HL-60 (cell line): ENCODE data around the gene IRF7.

Experiments
- DNase-seq, 2 experiments: peaks; one replicate each; pipeline ENCODE4 v3.0.0-alpha.2; 2010 to 2020; ENCODE audit warnings: low read depth in 1 of 2, low spot score in 1 of 2
- H3K27ac ChIP-seq: fragments of 250-450 bp; sonication (Bioruptor Pico); replicated peaks from 2 replicates; pipeline ENCODE4 v1.5.1; 2020; ENCODE audit warnings: mild to moderate bottlenecking, moderate library complexity
- H3K27me3 ChIP-seq: fragments of 250-450 bp; sonication (Bioruptor Pico); 2 replicates; pipeline ENCODE4 v1.5.1; 2021; ENCODE audit warnings: mild to moderate bottlenecking, moderate library complexity; ENCODE audit not compliant: insufficient read depth, poor library complexity, severe bottlenecking
- H3K4me3 ChIP-seq: replicated peaks from 2 replicates; pipeline ENCODE4 v1.5.1; 2011; ENCODE audit warnings: mild to moderate bottlenecking, control low read depth, low read length; ENCODE audit not compliant: insufficient read depth
- GABPA ChIP-seq: IDR thresholded peaks from 2 replicates; pipeline ENCODE4 v1.6.1; 2012; ENCODE audit warnings: low read depth
- POLR2AphosphoS5 ChIP-seq: IDR thresholded peaks from 2 replicates; pipeline ENCODE4 v1.6.1; 2012; ENCODE audit warnings: low read depth
- SPI1 ChIP-seq: IDR thresholded peaks from 2 replicates; pipeline ENCODE4 v1.6.1; 2012; ENCODE audit warnings: low read depth, mild to moderate bottlenecking, borderline replicate concordance
- TF ChIP-seq, protein P1 (sequence below): IDR thresholded peaks from one replicate; pipeline ENCODE4 v1.5.1; 2011; ENCODE audit warnings: low read length, control low read depth, inconsistent platforms; ENCODE audit not compliant: insufficient read depth
- TF ChIP-seq, protein P2 (sequence below): IDR thresholded peaks from 2 replicates; pipeline ENCODE4 v1.6.1; 2012; ENCODE audit warnings: low read depth; ENCODE audit not compliant: insufficient replicate concordance

IRF7 gene

DNA sequence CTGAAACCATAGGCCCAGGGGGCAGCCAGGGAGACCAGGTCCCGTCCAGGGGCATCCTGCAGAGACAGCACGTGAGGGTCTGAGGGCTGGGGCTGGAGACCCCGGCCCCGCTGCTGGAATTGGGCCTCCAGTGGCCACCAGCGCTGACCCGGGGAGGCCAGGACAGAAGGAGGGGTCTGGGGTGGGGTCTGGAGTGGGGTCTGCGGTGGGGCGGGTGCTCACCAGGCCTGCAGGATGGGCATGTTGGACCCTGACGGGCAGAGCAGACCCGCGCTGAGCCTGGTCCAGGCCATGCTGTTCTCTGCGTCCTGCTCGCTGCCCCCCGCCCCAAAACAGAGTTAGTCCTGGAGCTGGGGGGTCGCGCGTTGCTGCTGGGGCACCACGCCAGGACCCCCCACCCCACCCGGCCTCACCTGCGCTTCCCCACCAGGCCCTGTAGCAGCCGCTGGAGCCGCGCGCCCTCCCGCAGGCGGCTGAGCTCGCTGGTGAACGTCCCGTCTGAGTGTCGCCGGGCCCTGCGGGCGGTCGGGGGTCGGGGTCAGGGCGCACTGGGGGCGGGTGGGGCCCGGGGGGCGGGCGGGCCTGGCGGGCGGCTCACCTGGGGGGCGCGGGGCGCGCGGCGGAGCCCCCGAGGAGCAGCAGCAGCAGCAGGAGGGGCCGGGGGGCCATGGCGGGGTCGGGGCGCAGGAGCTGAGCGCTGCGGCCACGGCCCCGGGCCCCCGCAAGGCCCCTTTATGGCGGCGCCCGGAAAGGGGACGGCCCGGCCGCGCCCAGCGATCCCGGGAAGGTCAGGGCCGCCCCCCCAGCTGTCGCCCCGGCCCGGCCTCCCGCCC, 10.9 kb upstream of the IRF7 start, which contains the start of gene SCT:
TSS of gene SCT (minus strand) at position 707 of the 833 bp plus-strand sequence. CDS start at position 669, 38 bp downstream.
- Histone ChIP-seq H3K27me3 (no peaks in the 10 kb centered on the region), H3K4me3 (no peak within 1 kb of the TSS), H3K27ac (no peak within 1 kb of the TSS)
- DNase-seq, result no peak
- TF ChIP-seq POLR2AphosphoS5 (no peak), GABPA (no peak), SPI1 (no peak)
- TF ChIP-seq, protein P1, sequence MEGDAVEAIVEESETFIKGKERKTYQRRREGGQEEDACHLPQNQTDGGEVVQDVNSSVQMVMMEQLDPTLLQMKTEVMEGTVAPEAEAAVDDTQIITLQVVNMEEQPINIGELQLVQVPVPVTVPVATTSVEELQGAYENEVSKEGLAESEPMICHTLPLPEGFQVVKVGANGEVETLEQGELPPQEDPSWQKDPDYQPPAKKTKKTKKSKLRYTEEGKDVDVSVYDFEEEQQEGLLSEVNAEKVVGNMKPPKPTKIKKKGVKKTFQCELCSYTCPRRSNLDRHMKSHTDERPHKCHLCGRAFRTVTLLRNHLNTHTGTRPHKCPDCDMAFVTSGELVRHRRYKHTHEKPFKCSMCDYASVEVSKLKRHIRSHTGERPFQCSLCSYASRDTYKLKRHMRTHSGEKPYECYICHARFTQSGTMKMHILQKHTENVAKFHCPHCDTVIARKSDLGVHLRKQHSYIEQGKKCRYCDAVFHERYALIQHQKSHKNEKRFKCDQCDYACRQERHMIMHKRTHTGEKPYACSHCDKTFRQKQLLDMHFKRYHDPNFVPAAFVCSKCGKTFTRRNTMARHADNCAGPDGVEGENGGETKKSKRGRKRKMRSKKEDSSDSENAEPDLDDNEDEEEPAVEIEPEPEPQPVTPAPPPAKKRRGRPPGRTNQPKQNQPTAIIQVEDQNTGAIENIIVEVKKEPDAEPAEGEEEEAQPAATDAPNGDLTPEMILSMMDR, result no peak
- TF ChIP-seq, protein P2, sequence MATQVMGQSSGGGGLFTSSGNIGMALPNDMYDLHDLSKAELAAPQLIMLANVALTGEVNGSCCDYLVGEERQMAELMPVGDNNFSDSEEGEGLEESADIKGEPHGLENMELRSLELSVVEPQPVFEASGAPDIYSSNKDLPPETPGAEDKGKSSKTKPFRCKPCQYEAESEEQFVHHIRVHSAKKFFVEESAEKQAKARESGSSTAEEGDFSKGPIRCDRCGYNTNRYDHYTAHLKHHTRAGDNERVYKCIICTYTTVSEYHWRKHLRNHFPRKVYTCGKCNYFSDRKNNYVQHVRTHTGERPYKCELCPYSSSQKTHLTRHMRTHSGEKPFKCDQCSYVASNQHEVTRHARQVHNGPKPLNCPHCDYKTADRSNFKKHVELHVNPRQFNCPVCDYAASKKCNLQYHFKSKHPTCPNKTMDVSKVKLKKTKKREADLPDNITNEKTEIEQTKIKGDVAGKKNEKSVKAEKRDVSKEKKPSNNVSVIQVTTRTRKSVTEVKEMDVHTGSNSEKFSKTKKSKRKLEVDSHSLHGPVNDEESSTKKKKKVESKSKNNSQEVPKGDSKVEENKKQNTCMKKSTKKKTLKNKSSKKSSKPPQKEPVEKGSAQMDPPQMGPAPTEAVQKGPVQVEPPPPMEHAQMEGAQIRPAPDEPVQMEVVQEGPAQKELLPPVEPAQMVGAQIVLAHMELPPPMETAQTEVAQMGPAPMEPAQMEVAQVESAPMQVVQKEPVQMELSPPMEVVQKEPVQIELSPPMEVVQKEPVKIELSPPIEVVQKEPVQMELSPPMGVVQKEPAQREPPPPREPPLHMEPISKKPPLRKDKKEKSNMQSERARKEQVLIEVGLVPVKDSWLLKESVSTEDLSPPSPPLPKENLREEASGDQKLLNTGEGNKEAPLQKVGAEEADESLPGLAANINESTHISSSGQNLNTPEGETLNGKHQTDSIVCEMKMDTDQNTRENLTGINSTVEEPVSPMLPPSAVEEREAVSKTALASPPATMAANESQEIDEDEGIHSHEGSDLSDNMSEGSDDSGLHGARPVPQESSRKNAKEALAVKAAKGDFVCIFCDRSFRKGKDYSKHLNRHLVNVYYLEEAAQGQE, result no peak

DNA sequence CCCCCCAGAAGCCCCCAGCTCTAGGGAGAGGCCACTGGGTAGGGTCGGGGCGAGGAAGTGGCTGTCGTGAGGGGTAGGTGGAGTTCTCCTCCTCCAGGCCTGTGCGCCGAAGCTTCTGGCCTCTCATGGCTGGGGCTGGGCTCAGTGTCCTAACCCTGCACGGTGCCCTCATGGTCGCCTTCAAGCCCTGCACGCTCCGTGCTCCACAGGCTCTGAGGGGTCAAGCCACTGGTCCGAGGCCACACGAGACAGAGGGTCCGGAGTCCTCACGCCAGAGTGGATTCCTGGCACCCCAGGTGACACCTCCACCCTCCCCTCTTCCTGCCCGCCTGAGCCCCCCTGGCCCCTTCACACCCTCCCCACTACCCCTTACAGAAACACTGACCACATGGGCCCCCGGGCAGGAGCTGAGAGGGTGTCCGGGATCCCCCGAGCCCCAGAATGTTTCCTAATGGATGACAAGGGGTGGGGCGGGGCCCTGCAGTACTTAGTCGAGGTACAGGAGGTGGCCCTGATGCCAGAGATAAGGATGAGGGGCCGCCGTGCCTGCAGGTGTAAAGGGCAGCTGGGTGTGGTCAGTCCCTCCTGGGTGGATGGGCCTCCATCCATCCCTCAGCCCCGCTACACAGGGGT, 10.0 kb upstream of the IRF7 start:
- TF ChIP-seq, protein P1, result no peak
- TF ChIP-seq POLR2AphosphoS5, result no peak
- TF ChIP-seq, protein P2, result no peak
- no peak for TF ChIP-seq SPI1
- no peak for TF ChIP-seq GABPA
- H3K4me3 ChIP-seq, result no peak overlapping the region
- H3K27ac ChIP-seq, result no peak overlapping the region
- no peaks in the 10 kb centered on the region for H3K27me3 ChIP-seq
- DNase-seq, result no peak

GRCh38 chr11:624705-625635, 9.2 kb upstream of the IRF7 start, which contains the start of gene CDHR5:
Gene CDHR5 (minus strand): TSS chr11:624955. CDS start chr11:624902, 53 bp downstream.
- Histone ChIP-seq H3K4me3 (no peak within 1 kb of the TSS), H3K27ac (no peak within 1 kb of the TSS), H3K27me3 (no peaks in the 10 kb centered on the region)
- TF ChIP-seq, protein P2, result no peak
- no peak for TF ChIP-seq SPI1
- TF ChIP-seq GABPA, result no peak
- TF ChIP-seq, protein P1, result no peak
- TF ChIP-seq POLR2AphosphoS5, result no peak
- no peak for DNase-seq
